Measurements from ENCODE around the gene GLT1D1.

GRCh38 chr12:128864516-128865186 lies 11.4 kb downstream of the GLT1D1 start:
- TF ChIP-seq CTCF (IDR thresholded peaks at IDR 0.05; ENCODE audit: control extremely low read depth in 1 of 3, insufficient read depth in 1 of 3, low read depth in 1 of 3, low read length in 3 of 3) (no peak), SUZ12 (IDR thresholded peaks at IDR 0.05; ENCODE audit: low read length) (no peak), NANOG (IDR thresholded peaks at IDR 0.05; ENCODE audit: insufficient read depth, low read depth, low read length, poor library complexity, severe bottlenecking) (no peak), BACH1 (IDR thresholded peaks at IDR 0.05; ENCODE audit: low read length) (no peak), SP1 (IDR thresholded peaks at IDR 0.05; ENCODE audit: low read depth, low read length) (no peak), USF2 (IDR thresholded peaks at IDR 0.05; ENCODE audit: low read length) (no peak), KDM1A (IDR thresholded peaks at IDR 0.05; ENCODE audit: borderline replicate concordance, low read length) (no peak), ATF2 (IDR thresholded peaks at IDR 0.05; ENCODE audit: low read length) (no peak), RAD21 (IDR thresholded peaks at IDR 0.05 in 1 of 2, conservative IDR thresholded peaks at IDR 0.05 in 1 of 2; ENCODE audit: low read depth in 2 of 2, low read length in 2 of 2) (no peak), TBP (IDR thresholded peaks at IDR 0.05; ENCODE audit: low read depth, low read length) (no peak), POLR2A (IDR thresholded peaks at IDR 0.05; ENCODE audit: control extremely low read depth in 1 of 2, low read depth in 2 of 2, low read length in 2 of 2) (no peak)

All from H1 (cell line).